HFF-Myc (cell line): ENCODE measurements around the gene RAB27B.

Source experiments
- DNase-seq: peaks from one replicate; pipeline ENCODE4 v3.0.0-alpha.2; 2011; ENCODE audit warnings: low read depth; ENCODE audit errors: extremely low read depth
- H3K4me3 ChIP-seq: replicated peaks from 2 replicates; pipeline ENCODE4 v1.5.1; 2011; ENCODE audit warnings: low read depth, mild to moderate bottlenecking, control low read depth, low read length
- TF ChIP-seq, protein P1 (sequence below): IDR thresholded peaks from 2 replicates; pipeline ENCODE4 v1.5.1; 2012; ENCODE audit warnings: mild to moderate bottlenecking, low read depth, low read length, control low read depth; ENCODE audit errors: missing control alignments

The RAB27B gene

DNA sequence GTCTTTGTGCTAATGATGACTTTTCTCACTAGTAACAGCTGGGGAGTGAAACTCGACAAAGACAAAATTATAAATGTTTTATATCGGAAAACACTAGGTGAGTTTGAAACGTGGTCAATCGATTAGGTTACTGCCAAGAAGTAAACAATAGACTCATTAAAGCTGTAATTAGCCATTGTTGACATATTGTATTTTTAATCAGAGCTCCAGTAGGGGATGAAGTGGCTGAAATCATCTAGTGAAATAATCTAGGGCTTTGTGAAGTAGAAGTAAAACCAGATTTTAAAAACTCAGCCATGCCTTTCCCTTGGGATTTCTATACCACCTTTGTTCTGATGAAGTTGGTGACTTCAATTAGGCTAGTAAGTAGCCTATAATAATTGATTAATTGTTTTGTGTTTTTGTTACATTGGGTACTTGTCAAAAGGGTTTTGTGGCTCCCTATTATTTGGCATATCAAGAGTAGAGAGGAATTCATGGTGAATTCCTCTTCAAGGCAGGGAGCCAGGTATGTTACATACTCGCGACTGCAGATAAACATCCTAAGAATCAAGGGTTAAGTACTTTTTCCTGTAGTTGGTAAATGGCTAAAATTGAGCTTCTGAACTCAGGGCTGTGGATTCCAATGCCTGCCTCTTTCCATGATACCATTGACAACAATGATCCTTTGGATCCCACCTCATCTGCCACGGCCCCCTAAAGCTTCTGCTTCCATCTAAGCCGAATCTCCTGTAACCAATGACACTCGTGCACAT, 31.6 kb downstream of the RAB27B start:
- no peak for DNase-seq
- TF ChIP-seq, protein P1, sequence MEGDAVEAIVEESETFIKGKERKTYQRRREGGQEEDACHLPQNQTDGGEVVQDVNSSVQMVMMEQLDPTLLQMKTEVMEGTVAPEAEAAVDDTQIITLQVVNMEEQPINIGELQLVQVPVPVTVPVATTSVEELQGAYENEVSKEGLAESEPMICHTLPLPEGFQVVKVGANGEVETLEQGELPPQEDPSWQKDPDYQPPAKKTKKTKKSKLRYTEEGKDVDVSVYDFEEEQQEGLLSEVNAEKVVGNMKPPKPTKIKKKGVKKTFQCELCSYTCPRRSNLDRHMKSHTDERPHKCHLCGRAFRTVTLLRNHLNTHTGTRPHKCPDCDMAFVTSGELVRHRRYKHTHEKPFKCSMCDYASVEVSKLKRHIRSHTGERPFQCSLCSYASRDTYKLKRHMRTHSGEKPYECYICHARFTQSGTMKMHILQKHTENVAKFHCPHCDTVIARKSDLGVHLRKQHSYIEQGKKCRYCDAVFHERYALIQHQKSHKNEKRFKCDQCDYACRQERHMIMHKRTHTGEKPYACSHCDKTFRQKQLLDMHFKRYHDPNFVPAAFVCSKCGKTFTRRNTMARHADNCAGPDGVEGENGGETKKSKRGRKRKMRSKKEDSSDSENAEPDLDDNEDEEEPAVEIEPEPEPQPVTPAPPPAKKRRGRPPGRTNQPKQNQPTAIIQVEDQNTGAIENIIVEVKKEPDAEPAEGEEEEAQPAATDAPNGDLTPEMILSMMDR = no peak
- H3K4me3 ChIP-seq = no peak overlapping the region

DNA sequence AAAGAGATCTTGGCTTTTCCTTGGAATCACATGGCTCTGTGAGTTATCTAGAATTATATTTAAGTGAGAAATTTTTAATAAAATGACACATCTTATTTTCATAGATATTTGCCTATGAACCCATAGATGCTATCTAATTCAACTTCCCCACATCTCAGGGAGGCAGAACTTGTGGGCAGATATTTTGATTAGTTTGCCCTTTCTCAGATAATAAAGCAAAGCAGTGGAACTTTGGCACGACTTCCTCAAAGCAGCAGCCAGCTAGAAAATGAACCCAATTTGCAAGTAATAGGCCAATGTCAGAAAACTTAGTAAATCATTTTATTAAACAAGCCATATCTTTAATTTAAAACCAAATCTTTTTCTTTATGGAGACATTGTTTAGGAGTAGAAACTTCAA, 32.7 kb downstream of the RAB27B start:
- no peak overlapping the region for H3K4me3 ChIP-seq
- no peak for DNase-seq
- TF ChIP-seq, protein P1 = no peak

DNA sequence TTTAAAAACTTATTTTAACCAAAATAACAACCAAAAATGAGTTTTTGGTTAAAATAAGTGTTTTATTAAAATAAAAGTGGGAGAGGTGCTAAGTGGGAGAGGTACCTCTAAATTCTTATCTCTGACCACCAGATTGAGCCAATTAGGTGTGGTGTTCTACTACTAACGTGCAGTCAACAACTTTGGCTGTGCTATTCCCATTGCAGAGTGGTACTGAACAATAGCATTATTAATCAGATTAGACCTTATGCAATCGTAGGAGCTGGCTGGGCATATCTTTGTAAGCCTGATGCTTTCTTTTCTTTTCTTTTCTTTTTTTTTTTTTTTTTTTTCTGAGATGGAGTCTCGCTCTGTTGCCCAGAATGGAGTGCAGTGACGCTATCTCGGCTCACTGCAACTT, 38.9 kb downstream of the RAB27B start:
- TF ChIP-seq, protein P1 = no peak
- no peak overlapping the region for H3K4me3 ChIP-seq
- no peak for DNase-seq

DNA sequence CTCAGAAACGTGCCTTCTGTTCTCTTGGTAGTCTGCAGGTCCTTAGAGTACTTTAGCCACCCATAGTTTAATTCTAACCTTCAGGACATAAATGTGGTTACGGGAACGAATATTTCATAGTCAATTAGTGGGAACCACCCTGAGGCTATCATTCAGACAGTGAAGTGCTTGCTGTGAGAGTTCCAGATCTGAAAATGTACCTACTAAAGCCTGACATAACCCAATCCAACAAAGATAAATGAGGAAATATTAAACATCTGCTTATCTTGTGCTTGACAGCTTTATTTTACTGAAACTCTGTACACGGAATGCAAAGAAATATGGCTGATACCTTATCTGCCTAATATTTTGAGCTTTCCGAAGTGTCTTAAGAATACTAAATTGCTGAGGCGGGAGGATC, 43.0 kb downstream of the RAB27B start:
- TF ChIP-seq, protein P1 = no peak
- DNase-seq = no peak
- H3K4me3 ChIP-seq = no peak overlapping the region

DNA sequence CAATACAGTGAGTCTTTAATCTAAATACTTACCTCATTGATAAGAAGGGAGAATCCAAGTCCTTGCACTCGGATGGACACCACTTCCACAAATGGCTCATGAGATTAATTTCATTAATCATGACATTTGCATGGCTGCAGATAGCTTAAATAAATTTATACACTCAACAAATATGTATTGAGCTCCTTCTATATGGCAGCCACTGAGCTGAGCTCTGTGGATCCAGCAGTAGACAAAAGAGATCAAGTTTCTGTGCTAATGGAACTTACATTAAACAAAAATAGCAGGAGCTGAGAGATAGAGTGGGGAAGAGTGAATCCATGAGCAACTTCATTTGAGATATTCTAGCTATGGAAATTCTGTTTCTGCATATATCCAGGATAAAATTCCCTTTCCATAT, 44.4 kb downstream of the RAB27B start:
- TF ChIP-seq, protein P1 = no peak
- no peak overlapping the region for H3K4me3 ChIP-seq
- DNase-seq = no peak

DNA sequence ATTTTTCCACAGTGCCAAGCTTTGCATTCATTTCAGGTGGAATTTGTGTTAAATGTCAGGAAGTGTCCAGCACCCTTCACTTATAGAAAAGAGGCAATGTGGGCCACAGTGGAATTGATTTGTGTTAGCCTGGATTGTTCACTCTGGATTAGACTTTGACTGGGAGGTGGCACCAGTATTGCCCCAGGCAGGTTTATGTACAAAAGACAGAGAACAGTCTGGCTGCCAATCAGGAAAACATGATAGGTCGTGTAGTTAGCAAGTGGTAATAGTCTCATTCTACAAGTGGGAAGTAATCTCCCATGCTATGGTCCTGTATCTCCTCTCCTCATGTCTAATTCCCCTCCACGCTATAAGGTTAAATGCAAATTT, 45.6 kb downstream of the RAB27B start:
- no peak for DNase-seq
- TF ChIP-seq, protein P1 = no peak
- no peak overlapping the region for H3K4me3 ChIP-seq

DNA sequence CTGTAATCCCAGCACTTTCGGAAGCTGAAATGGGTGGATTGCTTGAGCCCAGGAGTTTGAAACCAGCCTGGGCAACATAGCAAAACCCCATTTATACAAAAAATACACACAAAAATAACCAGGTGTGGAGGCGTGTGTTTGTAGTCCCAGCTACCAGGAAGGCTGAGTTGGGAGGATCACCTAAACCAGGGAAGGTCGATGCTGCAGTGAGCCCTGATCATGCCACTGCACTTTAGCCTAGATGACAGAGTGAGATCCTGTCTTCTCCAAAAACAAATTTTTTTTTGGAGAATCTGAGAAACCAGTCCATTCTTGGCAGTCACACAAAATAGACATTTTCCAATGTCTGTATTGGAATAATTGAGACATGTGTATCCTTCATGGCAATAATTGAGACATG, 46.8 kb downstream of the RAB27B start:
- TF ChIP-seq, protein P1 = no peak
- DNase-seq = no peak
- no peak overlapping the region for H3K4me3 ChIP-seq
